HG02870 (cell line): ENCODE measurements around the gene MYOF.
"Not testable (repeated sequence)": the region's sequence is repeated elsewhere in the genome, so short reads cannot be mapped to it uniquely, and the experiment has no call there.

ENCODE experiments used
- ATAC-seq: cut with Tn5 transposase; IDR thresholded peaks from one replicate; pipeline ENCODE4 v1.9.1; 2021; ENCODE audit warnings: mild to moderate bottlenecking, moderate library complexity; ENCODE audit not compliant: unreplicated experiment

Gene MYOF

DNA sequence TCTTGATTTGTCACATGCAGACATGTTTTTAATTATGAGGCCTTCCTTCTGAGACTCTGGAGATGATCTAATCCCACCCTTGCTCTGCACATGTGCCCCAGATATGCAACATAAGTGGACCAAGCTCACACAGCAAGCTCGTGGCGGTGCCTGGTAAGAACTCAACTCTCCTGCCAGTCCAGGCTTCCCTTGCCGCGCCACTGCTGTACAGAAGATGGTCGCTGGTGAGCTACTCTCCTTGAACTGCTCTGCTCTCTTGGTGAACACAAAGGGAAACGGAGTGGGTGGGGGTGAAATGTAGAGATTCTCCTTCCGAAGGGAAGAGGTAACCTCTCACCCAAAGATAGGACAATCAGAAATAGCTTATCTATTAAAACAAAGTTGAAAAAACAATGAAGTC is 25.7 kb downstream of the MYOF start:
- no peak for ATAC-seq

DNA sequence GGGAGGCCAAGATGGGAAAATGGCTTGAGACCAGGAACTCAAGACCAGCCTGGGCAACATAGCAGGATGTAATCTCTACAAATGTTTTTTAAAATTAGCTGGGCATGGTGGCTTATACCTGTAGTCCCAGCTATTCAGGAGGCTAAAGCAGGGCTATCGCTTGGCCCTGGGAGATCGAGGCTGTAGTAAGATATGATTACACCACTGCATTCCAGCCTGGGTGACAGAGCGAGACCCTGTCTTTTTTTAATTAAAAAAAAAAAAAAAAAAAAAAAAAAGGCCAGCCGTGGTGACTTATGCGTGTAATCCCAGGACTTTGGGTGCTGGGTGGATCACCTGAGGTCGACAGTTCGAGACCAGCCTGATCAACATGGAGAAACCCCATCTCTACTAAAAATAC is 27.4 kb downstream of the MYOF start:
- ATAC-seq, result no peak

DNA sequence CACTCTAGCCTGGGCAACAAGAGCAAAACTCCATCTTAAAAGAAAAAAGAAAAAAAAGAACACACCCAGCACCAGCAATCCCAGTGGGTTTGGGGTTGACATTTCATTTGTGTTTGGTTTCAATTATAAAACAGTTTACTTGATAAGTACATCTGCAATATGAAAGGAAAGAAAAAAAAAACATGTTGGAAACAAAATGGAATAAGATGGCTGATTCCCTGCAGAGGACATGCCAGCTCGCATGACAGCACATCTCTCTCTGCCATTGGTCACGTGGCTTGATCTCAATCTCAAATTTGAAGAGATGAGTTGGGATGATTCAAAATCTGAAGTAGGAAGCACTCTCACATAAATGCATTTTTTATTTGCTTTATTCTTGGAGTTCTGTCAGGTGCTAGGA is 28.0 kb downstream of the MYOF start:
- ATAC-seq, result no peak

DNA sequence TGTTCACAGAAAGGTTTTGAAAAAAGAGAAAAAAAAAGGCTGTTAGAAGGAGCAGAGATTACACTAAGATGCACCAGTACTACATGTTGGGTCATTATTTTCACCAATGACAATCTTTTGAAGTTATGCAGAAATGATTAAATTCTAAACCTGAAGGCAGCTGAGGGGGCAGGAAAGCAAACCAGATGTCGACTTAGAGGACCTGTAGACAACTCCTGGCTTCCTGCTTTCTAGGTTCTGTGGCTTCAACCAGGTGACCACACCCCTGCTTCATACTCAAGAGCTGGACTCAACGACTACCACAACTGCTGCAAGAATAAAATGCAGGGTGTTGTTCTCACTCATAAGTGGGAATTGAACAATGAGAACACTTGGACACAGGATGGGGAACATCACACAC is 30.0 kb downstream of the MYOF start:
- no peak for ATAC-seq

DNA sequence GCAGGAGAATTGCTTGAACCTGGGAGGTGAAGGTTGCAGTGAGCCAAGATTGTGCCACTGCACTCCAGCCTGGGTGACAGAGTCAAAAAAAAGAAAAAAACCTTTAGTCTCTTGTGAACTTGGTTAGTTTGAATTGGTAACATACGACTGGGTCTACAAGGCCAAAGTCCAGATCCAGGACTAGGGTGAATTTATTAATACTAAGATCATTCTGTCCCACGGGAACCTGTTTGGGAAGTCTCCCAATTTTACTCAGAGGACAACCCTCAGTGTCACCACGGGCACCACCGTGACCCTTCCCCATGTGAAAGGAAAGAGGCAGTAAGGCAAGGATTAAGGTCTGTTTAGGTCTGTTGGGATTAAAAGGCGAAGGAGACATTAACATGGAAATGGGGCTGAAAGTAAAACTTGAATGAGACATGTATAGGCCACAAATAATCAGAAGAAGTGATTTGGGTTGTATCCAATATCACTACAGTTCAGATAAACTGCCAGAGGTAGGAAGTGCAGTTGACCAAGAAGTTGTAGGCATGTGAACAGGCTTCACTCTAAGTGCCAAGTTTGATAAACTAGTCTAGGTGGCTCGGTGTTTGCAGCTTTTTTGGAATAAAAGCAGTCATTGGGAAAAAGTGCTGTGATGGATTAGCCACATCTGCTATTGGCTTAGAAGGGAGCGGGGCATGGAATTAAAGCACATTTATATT is 30.7 kb downstream of the MYOF start:
- ATAC-seq, result no peak

DNA sequence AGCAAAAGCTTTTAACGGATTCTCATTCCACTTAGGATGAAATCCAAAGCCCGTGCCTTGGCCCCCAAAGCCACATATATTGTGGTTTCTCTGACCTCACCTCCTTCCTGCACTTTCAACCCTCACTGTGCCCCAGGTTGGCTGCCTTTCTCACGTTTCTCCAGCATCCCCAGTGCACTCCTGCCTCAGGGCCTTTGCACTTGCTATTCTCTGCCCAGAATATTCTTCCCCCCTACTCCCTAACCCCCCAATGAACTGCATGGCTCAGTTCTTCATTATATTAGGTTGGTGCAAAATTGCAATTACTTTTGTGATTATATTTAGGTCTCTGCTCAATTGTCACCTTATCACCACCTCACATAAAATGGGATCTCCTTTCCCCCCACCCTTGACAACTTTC is 34.2 kb downstream of the MYOF start:
- ATAC-seq, result no peak

DNA sequence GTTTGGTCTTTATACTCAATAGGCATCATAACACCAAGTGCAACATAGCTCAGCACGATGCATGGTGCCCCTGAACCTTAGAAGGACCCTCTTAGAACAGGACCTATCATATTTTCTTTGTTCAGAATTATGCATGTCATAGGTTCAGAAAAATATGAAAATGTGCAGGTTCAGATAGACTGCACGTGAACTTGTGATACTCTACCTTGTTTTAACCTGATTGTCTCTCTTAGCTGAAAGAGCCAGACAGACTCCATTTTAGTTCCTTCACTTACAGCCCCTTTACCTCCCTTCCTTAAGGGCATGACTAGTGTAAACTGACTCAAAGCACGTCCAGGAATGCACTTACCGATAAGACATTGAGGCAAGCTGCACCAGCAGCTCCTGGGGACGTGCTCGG is 35.1 kb downstream of the MYOF start:
- no peak for ATAC-seq

DNA sequence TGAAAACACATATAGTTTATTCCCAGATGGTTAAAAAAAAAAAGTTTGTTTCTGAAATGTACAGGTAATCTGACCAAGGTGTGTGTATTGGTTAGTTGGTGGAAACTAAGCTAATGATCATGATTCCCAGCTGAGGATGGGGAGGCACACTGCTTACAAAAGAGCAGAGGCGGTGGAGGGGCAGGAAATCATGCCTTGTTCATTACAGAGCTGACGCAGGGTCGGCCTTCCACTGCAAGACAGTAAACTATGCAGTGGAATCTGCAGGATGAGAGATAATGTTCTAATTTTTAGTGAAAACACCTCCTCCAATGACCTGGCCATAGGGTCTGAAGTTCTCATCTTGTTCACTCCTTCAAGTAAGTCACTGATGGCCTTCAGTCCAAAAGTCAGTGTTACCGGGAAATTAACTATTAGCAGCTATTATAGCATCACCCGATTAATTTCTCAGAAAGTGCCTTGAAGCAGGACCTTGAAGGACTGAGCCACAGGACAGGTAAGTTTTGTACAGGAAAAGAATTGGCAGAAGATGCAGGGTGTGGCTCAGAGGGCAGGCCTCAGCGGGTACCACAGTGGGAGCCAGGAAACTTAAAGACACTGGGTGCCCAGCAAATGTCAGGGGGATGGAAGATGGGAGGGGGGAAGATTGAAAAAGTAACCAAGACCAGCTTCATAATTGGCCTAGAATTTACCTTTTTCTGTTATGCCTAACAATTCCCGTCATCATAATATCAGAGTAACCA is 36.0 kb downstream of the MYOF start:
- ATAC-seq, result no peak

DNA sequence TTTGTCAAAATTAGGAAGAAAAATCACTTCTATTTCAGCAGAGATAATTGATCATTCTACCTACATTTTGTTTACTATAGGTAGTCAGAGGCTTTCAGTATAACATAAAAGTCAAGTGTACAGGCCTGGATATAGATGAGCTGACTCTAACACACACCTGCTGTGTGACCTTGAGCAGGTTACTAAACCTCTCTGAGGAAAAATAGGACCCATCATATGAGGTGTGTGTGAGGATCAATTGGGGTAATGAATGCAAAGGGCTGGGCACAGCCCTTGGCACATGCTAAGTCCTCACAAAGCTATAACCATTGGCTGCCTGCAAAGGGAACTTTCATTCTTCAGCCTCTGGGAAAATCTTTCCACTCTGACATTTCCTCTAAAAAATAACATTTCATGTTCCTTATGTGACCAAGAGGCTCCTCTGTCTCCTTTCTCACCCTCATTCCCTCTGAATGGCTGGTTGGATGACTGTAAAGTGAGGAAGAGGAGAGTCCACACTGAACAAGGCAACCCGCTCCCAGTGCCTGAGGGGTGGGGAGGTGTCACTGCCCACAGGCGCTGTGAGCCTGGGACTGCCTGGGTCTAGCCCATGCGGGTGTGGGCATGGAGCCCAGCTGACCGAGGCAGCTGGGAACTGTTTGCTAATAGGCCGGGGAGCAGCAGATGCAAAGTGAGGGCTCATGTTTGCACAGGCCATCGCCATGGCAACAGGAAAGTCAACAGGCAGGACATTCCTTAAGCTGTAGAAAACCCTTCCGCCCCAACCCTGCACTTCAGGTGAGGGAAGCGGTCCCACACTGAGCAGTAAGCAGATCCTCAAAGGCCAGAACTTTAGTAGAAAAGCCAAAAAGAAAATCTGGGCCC is 36.8 kb downstream of the MYOF start:
- ATAC-seq, result no peak

DNA sequence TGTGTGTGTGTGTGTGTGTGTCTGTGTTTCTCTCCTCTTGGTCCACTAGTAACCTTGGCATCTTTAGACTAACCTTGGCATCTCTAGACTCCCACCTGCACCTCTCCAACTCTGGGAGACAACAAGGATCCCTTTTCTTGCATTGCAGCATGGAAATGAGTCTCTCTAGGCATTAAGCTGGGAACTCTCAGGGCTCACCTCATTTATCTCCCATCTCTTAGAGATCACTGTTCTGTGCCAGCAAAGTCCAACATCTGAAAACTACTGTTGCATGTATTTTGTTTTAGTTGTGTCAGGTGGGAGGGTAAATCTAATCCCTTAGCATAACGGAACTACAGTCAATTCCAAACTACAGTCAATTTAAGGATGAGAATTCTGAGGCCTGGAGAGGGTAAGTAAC is 38.7 kb downstream of the MYOF start:
- ATAC-seq, result no peak

DNA sequence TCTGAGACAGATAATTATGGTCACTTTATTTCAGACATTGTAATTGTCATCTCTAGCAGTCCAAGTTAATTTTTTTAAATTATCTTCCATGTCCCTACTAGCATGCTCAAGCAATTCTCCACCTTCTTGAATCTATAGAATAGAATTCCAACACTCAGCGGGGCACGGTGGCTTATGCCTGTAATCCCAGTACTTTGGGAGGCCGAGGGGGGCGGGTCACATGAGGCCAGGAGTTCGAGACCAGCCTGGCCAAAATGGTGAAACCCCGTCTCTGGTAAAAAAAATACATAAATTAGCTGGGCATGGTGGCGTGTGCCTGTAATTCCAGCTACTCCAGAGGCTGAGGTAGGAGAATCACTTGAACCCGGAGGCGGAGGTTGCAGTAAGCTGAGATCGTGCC is 39.4 kb downstream of the MYOF start:
- ATAC-seq, result not testable (repeated sequence)

DNA sequence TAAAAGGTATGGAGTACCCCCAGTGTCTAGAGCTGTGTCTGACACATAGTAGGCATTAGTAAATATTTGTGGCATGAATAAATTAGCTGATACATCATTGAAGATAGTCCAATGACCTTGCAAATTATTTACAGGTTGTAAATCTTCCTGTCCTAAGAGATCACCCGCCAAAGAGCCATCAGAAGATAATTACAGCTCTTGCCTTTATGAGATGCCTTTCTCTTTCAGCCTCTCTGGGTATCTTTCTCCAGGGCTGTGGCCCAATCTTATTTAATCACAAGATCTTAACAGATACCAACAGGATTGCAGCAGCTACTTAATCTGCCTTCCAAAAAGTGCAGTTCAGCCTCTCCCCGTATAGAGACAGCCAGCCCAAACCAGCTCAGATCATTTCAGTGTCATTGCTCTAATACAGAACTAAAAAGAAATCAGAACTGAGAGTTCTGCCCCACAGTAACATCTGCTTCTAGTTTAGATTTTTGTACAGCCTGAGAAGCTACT is 41.5 kb downstream of the MYOF start:
- ATAC-seq, result no peak

DNA sequence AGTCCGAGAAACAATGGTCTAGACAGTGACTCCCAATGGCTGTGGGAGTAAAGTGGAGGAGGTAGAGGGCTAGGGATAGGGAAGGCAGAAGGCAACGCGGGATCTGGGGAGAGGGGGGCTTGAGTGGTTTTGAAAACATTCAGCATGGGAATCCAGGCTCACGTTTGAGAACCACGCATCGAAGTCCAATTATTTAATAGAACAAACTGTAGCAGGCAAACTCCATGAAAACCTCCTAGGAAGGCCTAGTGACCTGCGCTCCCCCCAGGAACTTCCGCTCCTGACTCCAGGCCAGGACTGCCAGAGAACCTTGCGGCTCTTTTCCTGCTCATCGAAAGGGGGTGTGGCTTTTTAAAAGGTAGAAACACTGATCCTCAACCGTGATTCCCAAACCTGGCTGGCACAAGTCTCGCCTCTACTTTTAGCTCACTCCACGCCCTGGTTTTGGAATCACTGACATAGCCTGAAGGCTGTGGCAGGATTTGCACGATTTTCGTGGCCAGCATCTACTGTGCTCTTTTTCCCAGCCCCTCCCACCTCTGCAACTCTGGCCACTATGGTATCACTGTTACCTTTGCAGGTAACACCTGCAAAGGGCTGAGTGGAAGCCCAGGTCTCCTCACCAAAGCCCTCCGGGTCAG is 43.4 kb downstream of the MYOF start:
- no peak for ATAC-seq

DNA sequence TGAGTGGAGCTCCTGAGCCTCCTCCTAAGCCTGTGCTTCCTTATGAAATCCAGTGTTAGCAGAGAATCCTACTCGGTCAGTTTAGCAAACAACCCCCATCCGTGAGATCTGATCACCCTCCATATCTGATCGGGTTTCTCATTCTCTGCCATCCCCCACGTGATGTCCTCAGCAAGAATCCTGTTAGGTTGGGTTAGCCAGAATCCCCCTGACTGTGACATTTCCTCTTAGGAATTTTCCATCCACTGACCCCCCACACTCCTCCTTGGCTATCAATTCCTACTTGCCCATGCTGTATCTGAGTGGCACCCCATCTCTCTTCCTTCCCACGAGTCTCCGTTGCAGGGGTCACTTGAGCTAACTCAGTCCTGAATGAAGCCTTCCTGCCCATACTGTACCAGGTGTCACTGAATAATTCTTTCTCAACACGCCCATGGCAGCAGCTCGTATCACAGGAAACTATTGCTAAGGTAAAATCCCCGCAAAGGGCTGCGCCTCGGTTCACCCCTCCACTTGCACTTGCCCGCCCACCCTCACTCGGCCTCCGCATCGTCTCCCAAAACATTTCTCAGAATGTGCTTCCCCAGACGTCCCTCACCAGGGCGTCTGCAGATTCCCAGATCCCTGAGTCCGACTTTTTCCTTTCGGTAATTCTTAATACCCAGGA is 44.1 kb downstream of the MYOF start:
- ATAC-seq, result no peak

DNA sequence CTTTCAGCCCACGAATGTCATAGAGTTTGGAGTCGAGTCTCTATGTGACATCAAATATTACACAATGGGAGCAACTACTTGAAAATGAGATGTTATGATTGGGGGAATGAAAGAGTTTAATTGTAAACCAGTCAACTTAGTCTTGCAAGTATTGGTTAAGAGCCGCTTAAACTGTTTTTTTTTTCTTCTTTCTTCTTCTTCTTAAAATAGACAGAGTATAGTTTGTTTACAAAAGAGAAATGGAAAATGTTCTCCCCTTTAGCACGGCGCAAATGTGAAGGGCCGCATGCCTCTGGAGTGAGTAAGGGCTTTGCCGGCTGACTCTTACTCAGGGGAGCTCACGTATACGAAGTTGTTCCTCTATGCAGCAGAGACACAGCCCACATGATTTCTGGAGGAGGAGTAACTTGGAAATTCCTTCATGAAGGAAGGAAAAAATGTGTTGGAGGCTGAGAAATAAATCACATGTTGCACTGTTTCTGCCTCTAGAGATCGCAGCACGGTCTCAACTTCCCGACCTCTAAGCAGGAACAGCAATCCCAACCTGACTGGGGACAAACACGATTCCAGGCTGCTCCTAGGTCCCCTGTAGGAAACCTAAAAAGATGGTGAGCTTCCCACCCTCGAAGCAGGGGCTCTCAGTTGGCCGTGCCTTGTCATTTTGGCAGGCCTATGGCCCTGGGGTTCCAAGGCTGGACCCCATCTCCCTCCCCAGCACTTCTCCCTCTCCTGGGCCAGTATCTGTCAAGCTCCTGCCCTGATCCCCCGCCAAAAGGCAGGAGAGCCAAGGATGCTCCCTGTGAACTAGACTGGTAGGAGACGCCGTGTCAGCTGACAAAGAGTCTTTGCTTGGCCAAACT is 44.8 kb downstream of the MYOF start:
- ATAC-seq, result no peak

DNA sequence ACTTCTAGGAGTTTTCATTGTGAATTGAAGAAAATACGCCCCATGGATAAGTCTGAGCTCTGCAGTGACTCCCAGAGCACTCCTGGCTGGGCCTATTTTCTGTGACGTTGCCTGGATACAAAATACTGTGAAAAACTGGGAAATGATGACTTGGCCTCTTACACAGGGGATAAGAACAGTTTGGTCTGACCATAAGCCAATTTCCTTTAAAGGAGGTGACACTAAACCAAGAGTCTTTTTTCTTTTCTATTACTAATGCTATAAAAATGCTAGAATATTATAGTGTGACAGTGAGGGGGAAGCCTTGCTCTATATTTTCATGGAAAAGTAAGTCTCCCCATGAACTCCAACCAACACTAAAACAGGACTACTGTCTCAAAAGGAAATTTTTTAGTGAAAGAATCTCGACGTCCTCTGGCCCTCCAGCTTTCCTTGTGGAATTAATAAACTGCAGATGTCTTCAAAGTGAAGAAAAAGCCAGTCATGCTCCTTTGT is 45.5 kb downstream of the MYOF start:
- no peak for ATAC-seq

DNA sequence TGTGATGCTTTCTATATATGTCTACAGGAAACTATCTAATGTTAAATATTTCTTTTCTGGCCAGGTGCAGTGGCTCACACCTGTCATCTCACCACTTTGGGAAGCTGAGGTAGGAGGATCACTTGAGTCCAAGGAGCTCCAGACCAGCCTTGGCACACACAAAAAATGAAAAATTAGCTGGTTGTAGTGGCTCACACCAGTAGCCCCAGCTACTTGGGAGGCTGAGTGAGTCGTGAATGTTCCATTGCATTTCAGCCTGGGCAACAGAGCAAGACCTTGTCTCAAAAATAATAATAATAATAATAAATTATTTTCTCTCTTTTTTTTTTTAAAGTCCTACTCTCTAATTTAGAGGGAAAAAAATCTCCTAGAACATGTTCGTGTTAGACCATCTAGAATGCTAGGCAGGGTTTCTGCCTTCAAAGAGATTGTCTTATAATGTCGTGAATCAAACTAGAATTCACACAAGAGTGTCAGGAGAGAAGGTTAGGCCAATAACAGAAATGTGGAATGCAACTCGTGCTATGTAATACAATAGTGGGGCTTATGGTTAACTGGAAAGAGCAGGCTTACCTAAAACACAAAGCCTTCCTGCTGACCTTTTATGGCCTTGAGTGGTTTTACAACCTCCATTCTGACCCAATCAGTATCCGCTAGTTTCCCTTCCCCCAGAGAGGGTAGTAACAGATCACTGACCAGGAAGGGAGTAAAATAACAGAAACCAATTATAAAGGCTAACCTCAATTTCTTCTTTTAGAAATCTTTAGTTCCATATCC is 46.3 kb downstream of the MYOF start:
- ATAC-seq, result no peak

DNA sequence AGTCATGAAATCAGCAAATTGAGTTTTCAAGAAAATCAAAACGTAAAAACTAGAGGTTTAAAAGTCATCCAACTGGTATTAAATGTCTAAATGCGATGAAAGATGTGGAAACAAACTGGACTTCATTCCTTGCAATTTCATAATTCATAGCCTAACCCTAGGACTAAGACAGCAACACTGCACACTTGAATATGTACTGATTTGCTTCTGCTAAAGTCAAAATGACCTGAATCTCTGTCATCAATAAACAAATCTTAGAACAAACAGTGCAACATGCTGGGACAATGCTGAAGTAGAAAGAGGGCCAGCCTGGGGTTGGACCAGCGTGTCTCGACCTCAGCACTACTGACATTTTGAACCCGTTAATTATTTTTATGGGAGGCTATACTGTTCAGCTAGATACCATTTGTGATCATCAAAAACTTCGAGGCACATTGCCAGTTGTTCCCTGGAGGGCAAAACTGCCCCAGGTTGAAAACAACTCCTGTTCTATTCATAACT is 47.1 kb downstream of the MYOF start:
- ATAC-seq, result no peak
